Testis (tissue), 2 donors: ENCODE measurements around the gene TRIM72.

Source experiments
- POLR2A ChIP-seq: fragments of 450-650 bp; IDR thresholded peaks from one replicate; pipeline ENCODE4 v1.6.1; 2017; ENCODE audit warnings: antibody characterized with exemption, mild to moderate bottlenecking, moderate library complexity
- TF ChIP-seq, protein P1 (sequence below), 3 experiments: fragments of 450-650 bp in 2 of 3; fragments of 200-600 bp in 1 of 3; sonication (generic) in 1 of 3; IDR thresholded peaks; one replicate each; pipeline ENCODE4 v1.5.1; 2016 to 2019; ENCODE audit warnings: antibody characterized with exemption in 3 of 3, mild to moderate bottlenecking in 2 of 3, moderate library complexity in 1 of 3

DNA sequence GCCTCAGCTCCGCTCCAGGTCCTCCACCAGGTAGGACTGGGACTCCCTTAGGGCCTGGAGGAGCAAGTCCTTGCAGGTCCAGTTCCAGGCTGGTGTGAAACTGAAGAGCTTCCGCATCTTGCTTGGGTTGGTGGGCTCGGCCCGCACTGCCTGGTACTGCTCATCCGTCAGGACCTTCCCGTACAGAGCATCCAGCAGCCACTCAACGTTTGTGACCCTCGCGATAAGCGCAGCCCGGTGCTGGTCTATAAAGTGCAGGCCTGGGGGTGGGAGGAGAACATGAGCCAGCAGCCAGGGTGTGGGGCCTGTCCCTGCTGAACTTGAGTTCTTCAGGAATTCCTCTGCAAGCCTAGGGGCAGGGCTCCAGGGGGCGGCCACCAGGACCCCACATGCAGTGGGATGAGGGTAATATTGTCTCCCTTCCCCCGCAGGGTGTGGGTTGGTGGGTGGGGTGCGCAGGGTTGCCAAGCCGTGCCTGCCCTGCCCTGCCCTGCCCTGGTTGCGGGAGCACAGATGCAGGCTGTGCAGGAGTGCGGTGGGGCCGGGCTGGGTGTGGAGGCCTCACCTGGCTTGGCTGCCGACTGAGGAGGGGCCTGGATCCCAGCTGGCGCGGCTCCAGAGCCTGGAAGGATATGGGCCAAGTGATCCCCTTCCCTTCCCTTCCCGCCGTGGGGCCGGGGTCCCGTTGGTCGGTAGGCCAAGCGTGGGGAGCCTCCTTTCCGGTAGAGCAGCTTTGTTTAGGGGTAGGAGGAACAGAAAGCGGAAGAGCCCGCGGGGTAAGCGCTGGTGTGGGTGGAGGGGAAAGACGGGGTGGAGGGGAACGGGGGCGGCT is 12.1 kb upstream of the TRIM72 start:
- TF ChIP-seq, protein P1, sequence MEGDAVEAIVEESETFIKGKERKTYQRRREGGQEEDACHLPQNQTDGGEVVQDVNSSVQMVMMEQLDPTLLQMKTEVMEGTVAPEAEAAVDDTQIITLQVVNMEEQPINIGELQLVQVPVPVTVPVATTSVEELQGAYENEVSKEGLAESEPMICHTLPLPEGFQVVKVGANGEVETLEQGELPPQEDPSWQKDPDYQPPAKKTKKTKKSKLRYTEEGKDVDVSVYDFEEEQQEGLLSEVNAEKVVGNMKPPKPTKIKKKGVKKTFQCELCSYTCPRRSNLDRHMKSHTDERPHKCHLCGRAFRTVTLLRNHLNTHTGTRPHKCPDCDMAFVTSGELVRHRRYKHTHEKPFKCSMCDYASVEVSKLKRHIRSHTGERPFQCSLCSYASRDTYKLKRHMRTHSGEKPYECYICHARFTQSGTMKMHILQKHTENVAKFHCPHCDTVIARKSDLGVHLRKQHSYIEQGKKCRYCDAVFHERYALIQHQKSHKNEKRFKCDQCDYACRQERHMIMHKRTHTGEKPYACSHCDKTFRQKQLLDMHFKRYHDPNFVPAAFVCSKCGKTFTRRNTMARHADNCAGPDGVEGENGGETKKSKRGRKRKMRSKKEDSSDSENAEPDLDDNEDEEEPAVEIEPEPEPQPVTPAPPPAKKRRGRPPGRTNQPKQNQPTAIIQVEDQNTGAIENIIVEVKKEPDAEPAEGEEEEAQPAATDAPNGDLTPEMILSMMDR (IDR thresholded peaks at IDR 0.05), result no peak
- no peak for TF ChIP-seq POLR2A
